GM21381 (cell line): ENCODE data around the gene LRIG3.
"Not testable (repeated sequence)": the region's sequence is repeated elsewhere in the genome, so short reads cannot be mapped to it uniquely, and the experiment has no call there.

Experiments used
- ATAC-seq: cut with Tn5 transposase; IDR thresholded peaks from one replicate; pipeline ENCODE4 v1.9.1; 2021; ENCODE audit warnings: mild to moderate bottlenecking, moderate library complexity; ENCODE audit not compliant: unreplicated experiment

Gene LRIG3

DNA sequence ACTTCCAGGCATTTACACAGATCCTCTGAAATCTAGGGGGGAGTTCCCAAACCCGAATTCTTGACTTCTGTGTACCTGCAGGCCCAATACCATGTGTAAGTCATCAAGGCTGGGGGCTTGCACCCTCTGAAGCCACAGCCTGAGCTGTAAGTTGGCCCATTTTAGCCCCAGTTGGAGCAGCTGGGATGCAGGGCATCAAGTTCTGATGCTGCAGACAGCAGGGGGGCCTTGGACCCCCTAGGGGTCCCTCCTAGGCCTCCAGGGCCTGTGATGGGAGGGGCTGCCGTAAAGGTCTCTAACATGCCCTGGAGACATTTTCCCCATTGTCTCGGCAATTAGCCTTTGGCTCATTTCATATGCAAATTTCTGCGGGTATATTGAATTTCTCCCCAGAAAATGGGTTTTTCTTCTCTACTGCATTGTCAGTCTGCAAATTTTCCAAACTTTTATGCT is 59.5 kb downstream of the LRIG3 start:
- no peak for ATAC-seq

DNA sequence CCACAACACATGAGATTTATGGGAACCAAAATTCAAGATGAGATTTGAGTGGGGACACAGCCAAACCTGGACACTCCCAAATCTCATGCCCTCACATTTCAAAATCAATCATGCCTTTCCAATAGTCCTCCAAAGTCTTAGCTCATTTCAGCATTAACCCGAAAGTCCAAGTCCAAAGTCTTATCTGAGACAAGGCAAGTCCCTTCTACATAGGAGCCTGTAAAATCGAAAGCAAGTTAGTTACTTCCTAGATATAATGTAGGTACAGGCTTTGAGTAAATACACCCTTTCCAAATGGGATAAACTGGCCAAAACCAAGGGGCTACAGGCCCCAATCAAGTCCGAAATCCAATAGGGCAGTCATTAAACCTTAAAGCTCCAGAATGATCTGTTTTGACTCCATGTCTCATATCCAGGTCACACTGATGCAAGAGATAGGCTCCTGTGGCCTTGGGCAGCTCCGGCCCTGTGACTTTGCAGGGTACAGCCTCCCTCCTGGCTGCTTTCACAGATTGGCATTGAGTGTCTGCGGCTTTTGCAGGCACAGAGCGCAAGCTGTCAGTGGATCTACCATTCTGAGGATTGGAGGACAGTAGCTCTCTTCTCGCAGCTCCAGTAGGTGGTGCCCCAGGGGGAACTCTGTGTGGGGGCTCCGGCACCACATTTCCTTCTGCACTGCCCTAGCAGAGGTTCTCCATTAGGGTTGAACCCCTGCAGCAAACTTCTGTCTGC is 60.1 kb downstream of the LRIG3 start:
- no peak for ATAC-seq

DNA sequence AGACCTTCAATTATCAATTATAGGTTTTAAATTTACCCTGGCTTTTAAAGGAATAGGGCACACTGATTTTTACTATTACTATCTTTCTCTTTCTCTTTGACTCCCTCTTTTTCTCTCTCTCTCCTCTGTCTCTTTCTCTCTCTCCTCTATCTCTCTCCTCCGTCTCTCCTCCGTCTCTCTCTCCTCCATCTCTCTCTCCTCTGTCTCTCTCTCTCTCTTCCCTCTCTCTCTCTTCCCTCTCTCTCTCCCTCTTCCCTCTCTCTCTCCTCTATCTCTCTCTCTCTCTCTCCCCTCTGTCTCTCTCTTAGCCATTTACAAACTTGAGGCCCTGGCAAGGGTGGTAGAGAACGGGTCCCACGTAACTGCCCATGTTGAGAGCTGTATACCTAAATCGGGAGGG is 62.3 kb downstream of the LRIG3 start:
- ATAC-seq = no peak

DNA sequence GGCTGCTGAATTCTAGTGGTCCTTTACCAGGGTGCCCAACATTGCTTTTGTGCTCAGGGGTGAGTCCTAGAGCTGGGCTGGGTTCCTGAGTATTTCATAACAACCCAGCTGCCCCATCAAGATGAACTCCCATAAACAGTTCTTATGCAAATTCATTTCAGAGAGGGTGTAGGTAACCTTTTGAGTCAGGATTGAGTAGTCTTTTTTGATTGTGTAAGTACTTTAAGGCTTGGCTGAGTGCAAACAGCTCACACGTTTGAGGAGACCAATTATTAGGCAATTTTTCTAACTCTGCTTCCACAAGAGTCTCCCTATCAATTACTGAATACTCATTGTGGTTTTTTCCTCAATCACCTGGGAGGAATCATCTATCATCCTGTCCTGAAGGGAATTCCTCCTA is 63.1 kb downstream of the LRIG3 start:
- ATAC-seq = not testable (repeated sequence)

DNA sequence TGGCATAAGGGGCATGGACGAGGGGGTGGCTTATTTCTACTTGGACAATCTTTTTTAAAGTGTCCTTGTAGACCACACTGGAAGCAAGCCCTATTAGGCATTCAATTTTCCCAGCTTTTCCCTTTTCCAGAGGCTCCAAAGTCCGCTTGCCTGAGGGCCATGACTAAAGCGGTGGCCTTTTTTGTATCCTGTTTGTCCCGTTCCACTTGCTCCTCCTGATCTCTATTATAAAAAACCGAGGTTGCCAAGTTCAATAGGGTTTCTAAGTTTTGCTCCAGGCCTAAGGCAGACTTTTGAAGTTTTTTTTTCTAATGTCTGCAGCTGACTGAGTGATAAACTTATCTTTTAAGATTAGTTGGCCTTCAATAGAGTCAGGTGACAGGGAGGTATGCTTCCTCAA is 64.7 kb downstream of the LRIG3 start:
- not testable (repeated sequence) for ATAC-seq

DNA sequence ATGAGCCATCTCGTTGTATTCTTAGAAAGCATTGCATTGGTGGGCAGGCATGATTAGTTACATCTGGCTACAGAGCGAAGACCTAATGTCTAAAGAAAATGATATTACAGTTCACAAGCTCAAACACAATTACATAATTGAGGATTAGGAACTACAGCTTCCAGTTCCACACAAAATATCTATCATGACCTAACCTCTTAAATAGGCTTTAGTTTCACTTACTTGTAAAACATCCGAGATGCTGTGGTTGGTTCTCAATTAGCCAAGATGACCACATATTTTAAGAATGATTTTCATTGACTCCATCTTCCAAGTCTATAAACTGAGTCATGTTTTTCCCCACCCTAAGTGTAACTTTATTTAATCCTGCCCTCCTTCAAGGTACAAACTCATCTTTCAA is 69.5 kb downstream of the LRIG3 start:
- no peak for ATAC-seq

DNA sequence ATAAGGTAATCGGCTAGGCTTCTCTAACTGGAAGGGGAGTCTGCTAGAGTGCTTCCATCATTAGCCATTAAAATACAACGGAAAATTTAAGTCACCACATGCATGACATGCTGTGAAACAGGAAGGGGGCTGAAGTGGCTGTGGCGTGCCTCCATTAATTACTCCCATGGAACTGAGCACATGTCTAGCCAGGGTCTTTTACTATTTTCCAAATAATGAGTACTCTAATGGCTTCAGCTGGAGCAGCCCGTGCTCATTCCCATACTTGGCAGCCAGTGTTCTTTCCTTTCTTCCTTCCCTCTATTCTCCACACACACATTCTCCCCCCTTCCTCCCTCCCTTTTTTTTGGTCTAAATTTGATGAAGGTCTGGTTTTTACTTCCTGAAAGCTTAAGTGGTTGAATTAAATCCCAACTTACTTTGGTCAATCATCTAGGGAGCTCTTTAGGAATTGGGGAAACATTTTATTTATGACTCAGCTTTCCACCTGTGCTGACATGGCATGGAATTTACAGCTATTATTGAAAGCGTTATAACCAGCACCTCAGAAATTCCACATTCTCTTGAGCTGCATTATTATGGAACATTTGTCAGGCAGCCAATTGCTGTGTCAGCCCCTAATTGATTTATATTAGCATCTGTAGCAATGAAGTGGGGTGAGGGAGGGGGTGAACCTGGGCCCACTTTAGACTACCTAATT is 72.3 kb downstream of the LRIG3 start:
- no peak for ATAC-seq

DNA sequence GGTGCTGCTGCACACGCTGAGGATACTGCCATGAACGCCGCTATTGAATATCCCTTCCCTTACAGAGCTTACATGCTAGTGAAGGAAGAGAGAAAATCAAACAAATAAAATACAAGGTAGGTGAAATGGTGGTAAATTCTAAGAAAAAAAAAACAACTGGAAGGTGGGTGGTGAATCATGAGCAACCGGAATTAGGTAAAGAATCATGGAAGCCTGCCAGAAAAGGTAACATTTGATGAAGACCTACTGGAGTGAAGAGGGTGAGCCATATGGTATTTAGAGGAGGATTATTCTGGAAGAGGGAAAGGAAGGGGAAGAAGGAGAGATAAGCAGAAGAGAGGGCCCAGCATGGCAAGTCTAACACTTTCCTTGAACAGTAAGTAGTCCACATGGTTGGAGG is 76.1 kb downstream of the LRIG3 start:
- no peak for ATAC-seq

DNA sequence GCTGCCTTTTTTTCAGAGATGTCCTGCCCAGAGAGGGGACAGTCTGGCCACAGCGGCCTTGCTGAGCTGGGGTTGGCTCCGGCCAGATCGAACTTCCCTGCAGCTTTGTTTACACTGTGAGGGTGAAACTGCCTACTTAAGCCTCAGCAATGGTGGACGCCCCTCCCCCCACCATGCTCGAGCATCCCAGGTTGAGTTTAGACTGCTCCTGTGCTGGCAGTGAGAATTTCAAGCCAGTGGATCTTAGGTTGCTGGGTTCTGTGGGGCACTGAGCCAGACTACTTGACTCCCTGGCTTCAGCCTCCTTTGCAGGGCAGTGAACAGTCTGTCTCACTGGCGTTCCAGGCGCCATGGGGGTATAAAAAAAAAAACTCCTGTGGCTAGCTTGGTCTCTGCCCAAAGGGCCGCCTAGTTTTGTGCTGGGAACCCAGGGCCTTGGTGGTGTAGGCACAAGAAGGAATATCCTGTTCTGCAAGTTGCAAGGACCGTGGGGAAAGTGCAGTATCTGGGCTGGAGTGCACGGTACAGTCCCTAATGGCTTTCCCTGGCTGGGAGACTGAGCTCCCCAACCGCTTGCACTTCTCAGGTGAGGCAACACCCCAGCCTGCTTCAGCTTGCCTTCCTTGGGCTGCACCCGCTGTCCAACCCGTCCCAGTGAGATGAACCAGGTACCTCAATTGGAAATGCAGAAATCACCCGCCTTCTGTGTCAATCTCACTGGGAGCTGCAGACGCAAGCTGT is 79.1 kb downstream of the LRIG3 start:
- no peak for ATAC-seq

DNA sequence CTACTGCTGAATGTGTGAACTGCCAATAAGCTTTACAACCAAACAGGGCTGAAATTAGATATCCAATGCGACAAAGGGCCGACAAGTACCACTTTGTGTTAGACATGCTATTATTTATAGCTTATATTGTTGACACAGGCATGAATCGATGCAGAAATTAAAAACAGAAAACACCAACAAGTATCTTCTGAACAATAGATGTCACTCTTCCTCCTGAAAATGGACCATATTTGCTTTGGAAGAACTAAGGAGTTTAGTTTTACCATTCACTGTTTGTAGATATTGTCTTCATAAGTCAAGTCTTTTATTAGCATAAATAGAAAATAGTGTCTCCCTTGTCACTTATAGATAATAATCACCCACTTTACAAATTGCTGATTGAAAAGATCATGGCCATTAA is 86.5 kb downstream of the LRIG3 start:
- no peak for ATAC-seq

DNA sequence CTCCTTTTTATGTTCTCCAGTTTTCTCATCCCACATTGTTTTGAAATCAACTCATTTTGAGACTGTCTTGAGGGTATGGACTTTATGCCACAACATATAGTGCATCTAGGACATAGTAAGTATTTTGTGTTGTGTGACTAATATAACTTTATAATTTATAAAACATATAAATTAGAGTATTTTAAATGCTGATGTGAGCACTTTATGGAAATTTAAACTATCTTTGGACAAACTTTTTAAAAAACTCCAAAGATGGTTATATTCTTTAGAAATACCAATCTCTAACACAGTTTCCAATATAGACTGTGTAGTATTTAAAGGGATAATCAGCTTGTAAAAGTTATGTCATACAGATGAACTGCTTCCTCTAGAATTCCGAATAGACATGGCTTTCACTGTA is 87.4 kb downstream of the LRIG3 start:
- ATAC-seq = no peak
